Activated T-cell treated with anti-CD3 and anti-CD28 coated beads, Interleukin-2, amount 50 U/mL, for 24 hours (primary cell): ENCODE results near the gene RCC1.
A peak's percentile ranks its signal among the peaks of the same experiment; 100 is the strongest.
"Not testable (repeated sequence)": the region's sequence is repeated elsewhere in the genome, so short reads cannot be mapped to it uniquely, and the experiment has no call there.

Experiments used
- DNase-seq: peaks from one replicate; pipeline ENCODE4 v3.0.0-alpha.2; 2020
- H3K27ac Mint-ChIP-seq: 2 replicates; pipeline ENCODE4 v1.8.0; 2020; ENCODE audit warnings: mild to moderate bottlenecking, mixed read lengths
- H3K27me3 Mint-ChIP-seq: 2 replicates; pipeline ENCODE4 v1.8.0; 2020; ENCODE audit warnings: mixed read lengths
- H3K36me3 Mint-ChIP-seq: 2 replicates; pipeline ENCODE4 v1.8.0; 2020; ENCODE audit warnings: low read depth, mixed read lengths
- H3K4me1 Mint-ChIP-seq: 2 replicates; pipeline ENCODE4 v1.8.0; 2020; ENCODE audit warnings: low read depth, mixed read lengths
- H3K4me3 Mint-ChIP-seq: 2 replicates; pipeline ENCODE4 v1.8.0; 2020; ENCODE audit warnings: mild to moderate bottlenecking, moderate library complexity, mixed read lengths
- H3K9me3 Mint-ChIP-seq: 2 replicates; pipeline ENCODE4 v1.8.0; 2020; ENCODE audit warnings: mixed read lengths

RCC1 gene

GRCh38 chr1:28519946-28520725, 14.3 kb downstream of the RCC1 start:
- DNase-seq = no peak
- Mint-ChIP-seq H3K4me1 (peaks cover 49% of the 10 kb centered on the region), H3K36me3 (peaks cover 66% of the 10 kb centered on the region), H3K27me3 (no peaks in the 10 kb centered on the region), H3K27ac (peak overlapping the region; percentile 50), H3K9me3 (no peaks in the 10 kb centered on the region), H3K4me3 (peak overlapping the region; percentile 90)

- Mint-ChIP-seq H3K36me3 (peaks cover 72% of the 10 kb centered on the region), H3K27ac (peak overlapping the region; percentile 55), H3K4me1 (peaks cover 49% of the 10 kb centered on the region), H3K4me3 (peak overlapping the region; percentile 20)
- H3K27me3 Mint-ChIP-seq, H3K9me3 Mint-ChIP-seq, DNase-seq: not testable (repeated sequence)
Observed at GRCh38 chr1:28520796-28521195, 15.0 kb downstream of the RCC1 start.

DNA sequence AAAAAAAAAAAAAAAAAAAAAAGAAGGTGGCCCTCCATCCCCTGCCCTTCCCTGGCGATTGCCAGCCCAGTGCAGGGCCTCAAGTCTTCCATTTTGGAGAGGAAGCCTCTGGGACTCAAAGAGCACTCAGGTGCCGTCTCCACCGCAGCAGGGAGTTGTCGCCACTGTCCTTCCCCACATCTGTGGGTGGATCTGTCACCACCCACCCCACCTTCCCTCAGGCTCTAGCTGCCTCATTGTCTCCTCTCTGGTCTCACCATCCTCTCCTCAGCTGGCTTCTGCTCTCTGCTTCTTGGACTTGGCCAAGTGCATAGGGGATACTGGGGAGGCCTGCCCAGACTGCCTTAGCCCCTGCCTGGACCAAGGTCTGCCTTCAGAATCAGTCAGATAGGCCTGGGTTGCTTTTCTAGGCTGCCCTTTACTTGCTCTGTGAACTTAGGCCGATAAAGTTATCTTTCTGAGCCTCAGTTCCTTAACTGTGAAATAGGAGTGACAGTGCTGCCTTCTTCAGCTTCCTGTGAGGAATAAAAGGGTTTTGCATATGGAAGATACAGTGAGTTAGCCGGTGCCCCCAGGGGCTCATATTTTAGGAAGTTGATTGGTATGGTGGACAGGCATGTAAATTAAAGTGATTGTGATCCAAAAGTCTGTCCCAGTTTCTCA, 15.8 kb downstream of the RCC1 start:
- no peak overlapping the region for H3K4me3 Mint-ChIP-seq
- peaks cover 47% of the 10 kb centered on the region for H3K4me1 Mint-ChIP-seq
- no peak for DNase-seq
- H3K9me3 Mint-ChIP-seq = no peaks in the 10 kb centered on the region
- H3K36me3 Mint-ChIP-seq = peaks cover 78% of the 10 kb centered on the region
- H3K27ac Mint-ChIP-seq = peak overlapping the region; percentile 16
- no peaks in the 10 kb centered on the region for H3K27me3 Mint-ChIP-seq

- Mint-ChIP-seq H3K4me1 (peaks cover 39% of the 10 kb centered on the region), H3K36me3 (peaks cover 85% of the 10 kb centered on the region), H3K27ac (peak overlapping the region; percentile 62)
- H3K27me3 Mint-ChIP-seq, H3K9me3 Mint-ChIP-seq, H3K4me3 Mint-ChIP-seq, DNase-seq: not testable (repeated sequence)
Observed at GRCh38 chr1:28522537-28522936, 16.7 kb downstream of the RCC1 start.

DNA sequence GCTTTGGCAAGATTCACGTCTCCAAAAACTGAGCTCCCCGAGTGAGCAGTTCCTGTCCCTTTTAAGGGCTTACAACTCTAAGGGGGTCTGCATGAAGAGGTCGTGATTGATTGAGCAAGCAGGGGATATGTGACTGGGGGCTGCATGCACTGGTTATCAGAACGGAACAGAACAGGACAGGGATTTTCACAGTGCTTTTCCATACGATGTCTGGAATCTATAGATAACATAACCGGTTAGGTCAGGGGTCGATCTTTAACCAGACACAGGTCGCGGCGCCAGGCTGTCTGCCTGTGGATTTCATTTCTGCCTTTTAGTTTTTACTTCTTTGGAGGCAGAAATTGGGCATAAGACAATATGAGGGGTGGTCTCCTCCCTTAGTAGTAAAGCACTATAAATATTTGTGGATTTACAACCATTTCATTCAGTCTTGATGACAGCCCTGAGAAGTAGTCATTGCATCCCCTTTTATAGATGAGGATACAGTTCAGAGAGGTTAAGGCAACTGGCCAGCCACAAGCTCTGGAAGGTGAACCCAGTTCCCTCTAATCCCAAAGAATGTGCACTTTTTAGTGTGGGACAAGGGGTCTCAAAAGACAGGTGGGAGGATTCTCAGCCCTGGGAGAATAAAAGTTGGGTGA, 19.3 kb downstream of the RCC1 start:
- H3K9me3 Mint-ChIP-seq = not testable (repeated sequence)

GRCh38 chr1:28526886-28527285, 21.0 kb downstream of the RCC1 start:
- Mint-ChIP-seq H3K27ac (no peak overlapping the region), H3K9me3 (no peaks in the 10 kb centered on the region), H3K4me3 (no peak overlapping the region), H3K27me3 (no peaks in the 10 kb centered on the region), H3K36me3 (peaks cover 82% of the 10 kb centered on the region), H3K4me1 (peaks cover 7% of the 10 kb centered on the region)
- no peak for DNase-seq

More for the DNA sequence above, 19.3 kb downstream of the RCC1 start:
- peaks cover 81% of the 10 kb centered on the region for H3K36me3 Mint-ChIP-seq
- H3K4me3 Mint-ChIP-seq, DNase-seq, H3K27ac Mint-ChIP-seq, H3K27me3 Mint-ChIP-seq: not testable (repeated sequence)
- H3K4me1 Mint-ChIP-seq = peaks cover 21% of the 10 kb centered on the region

DNA sequence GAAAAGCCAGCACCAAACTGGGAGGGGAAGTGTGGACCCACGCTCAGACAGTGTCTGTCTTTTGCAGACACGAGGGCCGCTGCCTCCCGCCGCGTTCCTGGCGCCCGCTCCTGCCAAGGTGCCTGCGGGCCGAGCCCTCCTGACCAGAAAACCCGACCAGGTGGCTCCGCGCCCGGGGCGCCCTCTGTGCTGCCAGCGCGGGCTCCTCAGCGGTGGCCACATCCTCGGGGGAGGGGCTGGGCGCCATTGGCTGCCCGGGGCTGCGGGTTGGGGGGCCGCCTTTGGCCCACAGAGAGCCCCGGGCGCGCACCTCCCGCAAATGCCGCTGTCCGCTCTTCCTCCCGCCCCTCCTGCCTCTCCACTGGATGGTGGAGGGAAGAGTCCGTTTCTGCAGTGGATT, 24.6 kb downstream of the RCC1 start:
- peaks cover 77% of the 10 kb centered on the region for H3K36me3 Mint-ChIP-seq

DNA sequence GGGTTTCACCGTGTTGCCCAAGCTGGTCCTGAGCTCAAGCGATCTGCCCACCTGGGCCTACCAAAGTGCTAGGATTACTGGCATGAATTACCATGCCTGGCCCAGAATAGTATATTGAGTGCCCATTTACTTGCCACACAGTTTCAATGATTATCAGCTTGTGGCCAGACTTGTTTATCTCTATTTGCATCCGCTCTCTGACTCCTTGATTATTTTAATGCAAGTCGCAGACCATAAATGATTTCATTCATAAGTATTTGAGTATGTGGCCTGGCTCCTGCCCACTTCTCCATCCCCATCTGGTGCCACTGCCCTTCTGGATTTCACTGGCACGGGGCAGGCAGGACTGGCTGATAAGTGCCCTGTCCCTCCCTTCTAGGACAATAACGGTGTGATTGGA, 28.8 kb downstream of the RCC1 start:
- no peaks in the 10 kb centered on the region for H3K4me1 Mint-ChIP-seq
- H3K27me3 Mint-ChIP-seq = no peaks in the 10 kb centered on the region
- H3K36me3 Mint-ChIP-seq = peaks cover 86% of the 10 kb centered on the region
- no peak overlapping the region for H3K4me3 Mint-ChIP-seq
- H3K27ac Mint-ChIP-seq = no peak overlapping the region
- DNase-seq = no peak
- H3K9me3 Mint-ChIP-seq = no peaks in the 10 kb centered on the region

More for the DNA sequence above, 24.6 kb downstream of the RCC1 start:
- H3K4me3 Mint-ChIP-seq = no peak overlapping the region
- no peaks in the 10 kb centered on the region for H3K9me3 Mint-ChIP-seq
- no peaks in the 10 kb centered on the region for H3K4me1 Mint-ChIP-seq
- H3K27me3 Mint-ChIP-seq = no peaks in the 10 kb centered on the region
- no peak for DNase-seq
- no peak overlapping the region for H3K27ac Mint-ChIP-seq

DNA sequence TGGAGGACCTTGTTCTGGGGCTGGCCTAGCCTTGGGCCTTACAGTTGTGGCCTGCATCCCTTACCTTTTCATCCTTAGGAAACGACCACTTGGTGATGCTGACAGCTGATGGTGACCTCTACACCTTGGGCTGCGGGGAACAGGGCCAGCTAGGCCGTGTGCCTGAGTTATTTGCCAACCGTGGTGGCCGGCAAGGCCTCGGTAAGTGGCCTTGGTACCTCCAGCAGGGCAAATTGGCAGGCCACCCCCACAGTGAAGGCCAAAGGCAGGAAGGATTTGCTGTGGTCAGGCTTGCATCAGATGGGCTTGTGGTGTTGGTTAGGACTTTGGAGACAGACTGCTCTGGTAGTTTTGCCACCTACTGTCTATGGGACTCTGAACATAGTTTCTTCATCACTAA, 29.3 kb downstream of the RCC1 start:
- Mint-ChIP-seq H3K9me3 (no peaks in the 10 kb centered on the region), H3K27me3 (no peaks in the 10 kb centered on the region), H3K27ac (no peak overlapping the region), H3K4me3 (no peak overlapping the region), H3K4me1 (no peaks in the 10 kb centered on the region), H3K36me3 (peaks cover 81% of the 10 kb centered on the region)
- no peak for DNase-seq

DNA sequence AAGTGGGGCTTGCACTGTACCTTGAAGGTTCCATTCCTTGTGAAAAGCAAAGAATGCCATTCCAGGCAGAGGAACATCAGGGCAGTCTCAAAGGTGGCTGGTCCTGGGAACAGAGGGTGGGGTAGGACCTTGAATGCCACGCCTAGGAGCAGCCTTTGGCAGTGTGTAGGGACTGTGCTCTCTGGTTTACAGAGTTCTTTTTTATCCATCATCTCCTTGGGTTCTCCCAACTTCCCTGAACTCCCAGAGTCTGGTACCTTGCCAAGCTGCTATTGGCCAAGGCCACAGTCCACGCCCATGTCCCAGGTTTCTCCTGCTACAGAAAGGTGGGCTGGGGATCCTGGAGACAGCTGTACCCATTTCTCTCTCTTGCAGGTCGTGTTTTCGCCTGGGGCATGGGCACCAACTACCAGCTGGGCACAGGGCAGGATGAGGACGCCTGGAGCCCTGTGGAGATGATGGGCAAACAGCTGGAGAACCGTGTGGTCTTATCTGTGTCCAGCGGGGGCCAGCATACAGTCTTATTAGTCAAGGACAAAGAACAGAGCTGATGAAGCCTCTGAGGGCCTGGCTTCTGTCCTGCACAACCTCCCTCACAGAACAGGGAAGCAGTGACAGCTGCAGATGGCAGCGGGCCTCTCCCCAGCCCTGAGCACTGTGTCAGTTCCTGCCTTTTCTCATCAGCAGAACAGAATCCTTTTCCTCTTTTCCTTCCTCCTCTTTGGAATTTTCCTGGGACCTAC, 31.8 kb downstream of the RCC1 start:
- H3K27me3 Mint-ChIP-seq = no peaks in the 10 kb centered on the region
- peaks cover 61% of the 10 kb centered on the region for H3K36me3 Mint-ChIP-seq
- H3K4me3 Mint-ChIP-seq = no peak overlapping the region
- H3K9me3 Mint-ChIP-seq = no peaks in the 10 kb centered on the region
- H3K27ac Mint-ChIP-seq = peak overlapping the region; percentile 52
- H3K4me1 Mint-ChIP-seq = no peaks in the 10 kb centered on the region
- no peak for DNase-seq

DNA sequence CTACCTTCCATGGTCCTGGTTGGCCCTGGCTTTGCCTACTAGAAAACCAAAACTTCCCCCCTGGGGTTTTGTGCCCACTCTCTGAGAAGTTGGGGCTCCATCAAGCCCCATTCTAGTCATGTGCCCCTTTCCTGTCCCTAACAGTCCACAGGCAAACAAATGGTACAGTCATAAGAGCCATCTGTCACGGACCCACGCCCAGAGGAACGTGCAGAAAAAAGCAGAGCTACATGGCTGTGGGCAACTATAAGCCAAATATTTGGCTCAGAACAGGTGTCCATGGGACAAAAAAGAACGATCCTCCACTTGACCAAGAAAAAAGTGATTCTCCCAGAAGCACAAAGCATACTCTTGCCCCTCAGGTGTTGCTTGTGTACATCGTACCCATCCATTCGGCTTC, 32.4 kb downstream of the RCC1 start:
- Mint-ChIP-seq H3K4me1 (no peaks in the 10 kb centered on the region), H3K27ac (no peak overlapping the region), H3K27me3 (no peaks in the 10 kb centered on the region), H3K36me3 (peaks cover 58% of the 10 kb centered on the region), H3K4me3 (no peak overlapping the region), H3K9me3 (no peaks in the 10 kb centered on the region)
- DNase-seq = no peak

GRCh38 chr1:28540651-28541050, 34.8 kb downstream of the RCC1 start:
- no peak for DNase-seq
- Mint-ChIP-seq H3K4me1 (no peaks in the 10 kb centered on the region), H3K4me3 (no peak overlapping the region), H3K36me3 (peaks cover 37% of the 10 kb centered on the region), H3K27ac (no peak overlapping the region), H3K27me3 (no peaks in the 10 kb centered on the region), H3K9me3 (no peaks in the 10 kb centered on the region)

- peaks cover 28% of the 10 kb centered on the region for H3K36me3 Mint-ChIP-seq
- not testable (repeated sequence) for H3K27me3 Mint-ChIP-seq, H3K9me3 Mint-ChIP-seq, H3K27ac Mint-ChIP-seq, DNase-seq, H3K4me1 Mint-ChIP-seq, H3K4me3 Mint-ChIP-seq
Observed at GRCh38 chr1:28541414-28542015, 35.7 kb downstream of the RCC1 start.

DNA sequence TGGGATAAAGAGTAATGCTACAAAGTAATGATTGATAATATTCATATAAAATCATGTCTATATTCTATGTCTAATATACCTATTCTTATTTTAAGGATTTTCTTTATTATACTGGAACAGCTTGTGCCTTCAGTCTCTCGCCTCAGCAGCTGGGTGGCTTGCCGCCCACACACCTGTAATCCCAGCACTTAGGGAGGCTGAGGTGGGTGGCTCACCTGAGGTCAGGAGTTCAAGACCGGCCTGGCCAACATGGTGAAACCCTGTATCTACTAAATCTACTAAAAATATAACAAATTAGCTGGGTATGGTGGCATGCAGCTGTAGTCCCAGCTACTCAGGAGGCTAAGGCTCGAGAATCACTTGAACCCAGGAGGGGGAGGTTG, 39.4 kb downstream of the RCC1 start:
- DNase-seq = no peak
- Mint-ChIP-seq H3K4me1 (no peaks in the 10 kb centered on the region), H3K27me3 (no peaks in the 10 kb centered on the region), H3K4me3 (no peak overlapping the region), H3K27ac (no peak overlapping the region), H3K36me3 (peaks cover 2% of the 10 kb centered on the region), H3K9me3 (no peaks in the 10 kb centered on the region)
